ENCODE data around the gene BCL3. TPM values are rescaled to one million over a fixed set of nuclear protein-coding genes. Genes with fewer than 3 reads are reported as not detected.

BCL3 gene
- polyA plus RNA-seq, 1 donor (not counting 4 experiments of a cell fraction or from before 2014, with no cell fraction given), result 1.1 TPM

DNA sequence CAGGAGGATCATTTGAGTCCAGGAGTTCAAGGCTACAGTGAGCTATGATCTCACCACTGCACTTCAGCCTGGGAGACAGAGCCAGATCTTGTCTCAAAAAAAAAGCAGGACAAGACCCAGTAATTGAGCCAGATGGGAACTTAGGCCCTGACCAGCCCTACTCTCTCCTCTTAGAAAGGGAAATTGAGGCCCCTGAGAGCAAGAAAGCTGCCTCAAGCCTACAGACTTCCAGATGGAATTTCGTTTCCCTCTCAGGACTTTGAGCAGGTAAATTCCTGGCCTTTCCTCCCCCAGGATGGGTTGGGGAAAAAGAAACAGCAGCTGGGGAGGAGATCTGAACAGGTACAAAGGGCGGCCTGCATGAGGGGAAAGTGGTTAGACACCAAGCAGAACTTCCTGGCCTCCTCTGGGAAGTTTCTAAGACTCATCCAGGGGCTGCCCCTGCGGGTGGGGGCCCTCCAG is 3.6 kb upstream of the BCL3 start:
- peaks cover 11% of the 10 kb centered on the region for H3K79me2 ChIP-seq (ENCODE audit: control insufficient read depth, insufficient read depth, low read length)
- H2AFZ ChIP-seq (ENCODE audit: control insufficient read depth, low read length), result peak overlapping the region; percentile 1
- H3K9ac ChIP-seq (ENCODE audit: control insufficient read depth, extremely low read depth, insufficient read depth, low read length), result peak overlapping the region; percentile 45
- no peaks in the 10 kb centered on the region for H4K20me1 ChIP-seq (ENCODE audit: control insufficient read depth, extremely low read depth, insufficient read depth, low read length)
- peak overlapping the region; percentile 38 for H3K27ac ChIP-seq (ENCODE audit: control insufficient read depth, insufficient read depth, low read length)
- peaks cover 43% of the 10 kb centered on the region for H3K4me1 ChIP-seq (ENCODE audit: control insufficient read depth, extremely low read depth, insufficient read depth, low read length)
- dilution Hi-C loops (cut with MboI; ENCODE audit: extremely low pct_ligation_motif_present, low sequenced_read_pairs), result no loop called here
- peaks cover 0 to 4% of the 10 kb centered on the region in 2 experiments for H3K36me3 ChIP-seq (ENCODE audit: control insufficient read depth in 2 of 2, extremely low read depth in 1 of 2, insufficient read depth in 2 of 2, low read length in 2 of 2)
- no peaks in the 10 kb centered on the region for H3K9me3 ChIP-seq (ENCODE audit: control insufficient read depth, low read depth, low read length)
- no peak for TF ChIP-seq EZH2 (IDR thresholded peaks at IDR 0.05; ENCODE audit: low read length)
- TF ChIP-seq, protein P1, sequence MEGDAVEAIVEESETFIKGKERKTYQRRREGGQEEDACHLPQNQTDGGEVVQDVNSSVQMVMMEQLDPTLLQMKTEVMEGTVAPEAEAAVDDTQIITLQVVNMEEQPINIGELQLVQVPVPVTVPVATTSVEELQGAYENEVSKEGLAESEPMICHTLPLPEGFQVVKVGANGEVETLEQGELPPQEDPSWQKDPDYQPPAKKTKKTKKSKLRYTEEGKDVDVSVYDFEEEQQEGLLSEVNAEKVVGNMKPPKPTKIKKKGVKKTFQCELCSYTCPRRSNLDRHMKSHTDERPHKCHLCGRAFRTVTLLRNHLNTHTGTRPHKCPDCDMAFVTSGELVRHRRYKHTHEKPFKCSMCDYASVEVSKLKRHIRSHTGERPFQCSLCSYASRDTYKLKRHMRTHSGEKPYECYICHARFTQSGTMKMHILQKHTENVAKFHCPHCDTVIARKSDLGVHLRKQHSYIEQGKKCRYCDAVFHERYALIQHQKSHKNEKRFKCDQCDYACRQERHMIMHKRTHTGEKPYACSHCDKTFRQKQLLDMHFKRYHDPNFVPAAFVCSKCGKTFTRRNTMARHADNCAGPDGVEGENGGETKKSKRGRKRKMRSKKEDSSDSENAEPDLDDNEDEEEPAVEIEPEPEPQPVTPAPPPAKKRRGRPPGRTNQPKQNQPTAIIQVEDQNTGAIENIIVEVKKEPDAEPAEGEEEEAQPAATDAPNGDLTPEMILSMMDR (optimal IDR thresholded peaks at IDR 0.05 in 1 of 3, IDR thresholded peaks at IDR 0.05 in 1 of 3, conservative IDR thresholded peaks at IDR 0.05 in 1 of 3; ENCODE audit: extremely low read depth in 1 of 3, insufficient read depth in 2 of 3, low read length in 3 of 3), result no peak
- DNase-seq (ENCODE audit: low read depth, low spot score) (no peak), FAIRE-seq (no peak)
- no peaks in the 10 kb centered on the region for H3K27me3 ChIP-seq (ENCODE audit: control insufficient read depth, extremely low read depth, insufficient read depth, low read length)
- H3K4me2 ChIP-seq (ENCODE audit: control insufficient read depth, extremely low read depth, insufficient read depth, low read depth, low read length), result peak overlapping the region; percentile 45
- no peak overlapping the region for H3K4me3 ChIP-seq (ENCODE audit: control insufficient read depth in 2 of 3, extremely low read depth in 1 of 3, insufficient read depth in 2 of 3, low read depth in 1 of 3, low read length in 3 of 3)
- peaks cover 4% of the 10 kb centered on the region for H3K9me1 ChIP-seq (ENCODE audit: control insufficient read depth, extremely low read depth, insufficient read depth, low read length)

DNA sequence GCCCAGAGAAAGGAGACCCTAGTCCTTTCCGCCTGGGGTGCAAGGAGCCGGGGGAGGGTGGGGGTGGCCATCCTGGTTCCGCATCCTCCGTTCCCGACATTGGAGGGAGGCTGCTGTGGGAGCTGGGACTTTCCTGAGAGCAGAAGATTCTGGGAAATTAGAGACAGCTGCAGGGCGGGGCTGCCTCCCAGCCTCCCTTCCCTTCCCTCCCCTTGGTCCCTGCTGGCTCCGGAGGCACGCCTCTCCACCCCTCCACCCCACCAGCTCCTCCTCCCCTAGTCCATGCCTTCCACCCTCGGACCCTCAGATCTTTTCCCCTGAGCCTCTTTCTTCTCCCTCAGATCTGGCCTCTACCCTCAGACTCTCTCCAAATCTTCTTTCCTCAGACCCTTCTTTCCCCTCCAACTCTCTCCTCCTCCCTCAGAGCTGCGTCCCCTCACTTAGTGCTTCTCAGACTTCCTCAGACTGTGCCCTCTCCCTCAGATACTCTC is 3.1 kb upstream of the BCL3 start:
- H4K20me1 ChIP-seq (ENCODE audit: control insufficient read depth, extremely low read depth, insufficient read depth, low read length), result no peaks in the 10 kb centered on the region
- FAIRE-seq, result peak; percentile 52

More for the DNA sequence above, 3.1 kb upstream of the BCL3 start:
- Histone ChIP-seq H3K4me2 (ENCODE audit: control insufficient read depth, extremely low read depth, insufficient read depth, low read depth, low read length) (peak overlapping the region; percentile 45), H3K4me3 (ENCODE audit: control insufficient read depth in 2 of 3, extremely low read depth in 1 of 3, insufficient read depth in 2 of 3, low read depth in 1 of 3, low read length in 3 of 3) (no peak overlapping the region), H3K4me1 (ENCODE audit: control insufficient read depth, extremely low read depth, insufficient read depth, low read length) (peaks cover 45% of the 10 kb centered on the region), H2AFZ (ENCODE audit: control insufficient read depth, low read length) (peak overlapping the region; percentile 30), H3K79me2 (ENCODE audit: control insufficient read depth, insufficient read depth, low read length) (peaks cover 13% of the 10 kb centered on the region), H3K36me3 (ENCODE audit: control insufficient read depth in 2 of 2, extremely low read depth in 1 of 2, insufficient read depth in 2 of 2, low read length in 2 of 2) (peaks cover 2 to 6% of the 10 kb centered on the region in 2 experiments), H3K27ac (ENCODE audit: control insufficient read depth, insufficient read depth, low read length) (peak overlapping the region; percentile 38), H3K27me3 (ENCODE audit: control insufficient read depth, extremely low read depth, insufficient read depth, low read length) (no peaks in the 10 kb centered on the region), H3K9me3 (ENCODE audit: control insufficient read depth, low read depth, low read length) (no peaks in the 10 kb centered on the region), H3K9ac (ENCODE audit: control insufficient read depth, extremely low read depth, insufficient read depth, low read length) (peak overlapping the region; percentile 45), H3K9me1 (ENCODE audit: control insufficient read depth, extremely low read depth, insufficient read depth, low read length) (peaks cover 4% of the 10 kb centered on the region)
- TF ChIP-seq EZH2 (IDR thresholded peaks at IDR 0.05; ENCODE audit: low read length), result no peak
- TF ChIP-seq, protein P1 (optimal IDR thresholded peaks at IDR 0.05 in 1 of 3, IDR thresholded peaks at IDR 0.05 in 1 of 3, conservative IDR thresholded peaks at IDR 0.05 in 1 of 3; ENCODE audit: extremely low read depth in 1 of 3, insufficient read depth in 2 of 3, low read length in 3 of 3), result no peak
- no peak for DNase-seq (ENCODE audit: low read depth, low spot score)
- dilution Hi-C loops (cut with MboI; ENCODE audit: extremely low pct_ligation_motif_present, low sequenced_read_pairs), result no loop called here
